Kasumi-1 (cell line): ENCODE data around the gene CDK8.
"Not testable (repeated sequence)": the region's sequence is repeated elsewhere in the genome, so short reads cannot be mapped to it uniquely, and the experiment has no call there.

ENCODE experiments used
- DNase-seq, 2 experiments: peaks; one replicate each; lab custom pipeline; 2025; lab: John Stamatoyannopoulos, UW

CDK8 gene

GRCh38 chr13:26316095-26316494 lies 62.2 kb downstream of the CDK8 start:
- not testable (repeated sequence) for DNase-seq

DNA sequence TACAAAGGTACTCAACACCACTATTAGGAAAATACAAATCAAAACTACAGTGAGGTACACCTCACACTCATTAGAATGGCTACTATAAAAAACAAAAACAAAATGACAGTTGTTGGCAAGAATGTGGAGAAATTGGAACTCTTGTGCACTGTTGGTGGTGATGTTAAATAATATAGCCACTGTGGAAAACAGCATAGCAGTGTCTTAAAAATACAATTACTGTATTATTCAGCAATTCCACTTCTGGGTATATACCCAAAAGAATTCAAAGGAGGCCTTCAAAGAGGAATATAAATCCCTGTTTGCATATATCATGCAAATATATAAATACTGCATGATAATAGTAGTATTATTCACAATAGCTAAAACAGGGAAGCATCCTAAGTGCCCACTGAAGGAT lies 66.8 kb downstream of the CDK8 start:
- no peak for DNase-seq

GRCh38 chr13:26323127-26323526 lies 69.2 kb downstream of the CDK8 start:
- no peak for DNase-seq

GRCh38 chr13:26323764-26324163 lies 69.8 kb downstream of the CDK8 start:
- no peak for DNase-seq

GRCh38 chr13:26324294-26324693 lies 70.4 kb downstream of the CDK8 start:
- no peak for DNase-seq

DNA sequence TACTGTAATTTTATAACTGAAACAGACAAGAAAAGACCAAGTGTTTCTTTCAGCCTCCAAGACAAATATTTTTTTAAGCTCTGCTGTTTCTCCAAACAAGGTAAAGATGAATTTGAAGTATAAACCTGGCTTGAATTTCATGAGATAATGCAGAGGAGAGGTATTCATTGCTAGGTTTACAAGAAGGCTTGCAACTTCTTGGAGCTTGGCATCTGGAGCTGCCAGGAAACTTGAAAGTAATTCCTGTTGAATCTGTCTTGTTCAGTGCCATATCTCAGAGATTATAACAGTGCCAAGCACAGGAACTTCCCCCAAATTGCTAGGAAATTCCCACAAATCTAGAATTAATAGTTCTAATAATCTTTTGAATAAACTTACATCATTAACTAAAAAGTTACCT lies 70.9 kb downstream of the CDK8 start:
- DNase-seq: no peak

- no peak for DNase-seq
These were observed 71.9 kb downstream of the CDK8 start for GRCh38 chr13:26325876-26326275.

- DNase-seq: no peak
These were observed 72.6 kb downstream of the CDK8 start for GRCh38 chr13:26326562-26326961.

- DNase-seq: no peak
These were observed 74.2 kb downstream of the CDK8 start for GRCh38 chr13:26327940-26328725.

DNA sequence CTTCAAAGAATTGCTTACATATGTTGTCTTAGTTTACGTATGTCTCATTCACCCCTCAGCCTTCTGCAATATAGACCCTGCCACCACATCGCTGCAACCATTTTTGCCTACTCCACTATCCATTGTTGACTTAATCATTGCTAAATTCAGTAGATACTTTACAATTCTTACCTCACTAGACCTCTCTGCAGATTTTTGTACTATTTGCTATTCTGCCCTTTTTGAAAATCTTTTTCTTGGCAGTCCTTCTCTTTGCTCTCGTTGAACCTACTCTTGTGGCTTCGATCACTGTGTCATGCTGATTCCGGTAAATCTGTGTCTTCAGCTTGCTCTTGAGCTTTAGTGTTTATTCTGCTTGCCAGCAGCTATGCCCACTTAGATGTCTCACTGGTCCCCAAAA lies 81.2 kb downstream of the CDK8 start:
- DNase-seq: no peak

- no peak for DNase-seq
These were observed 86.9 kb downstream of the CDK8 start for GRCh38 chr13:26340807-26341206.

DNA sequence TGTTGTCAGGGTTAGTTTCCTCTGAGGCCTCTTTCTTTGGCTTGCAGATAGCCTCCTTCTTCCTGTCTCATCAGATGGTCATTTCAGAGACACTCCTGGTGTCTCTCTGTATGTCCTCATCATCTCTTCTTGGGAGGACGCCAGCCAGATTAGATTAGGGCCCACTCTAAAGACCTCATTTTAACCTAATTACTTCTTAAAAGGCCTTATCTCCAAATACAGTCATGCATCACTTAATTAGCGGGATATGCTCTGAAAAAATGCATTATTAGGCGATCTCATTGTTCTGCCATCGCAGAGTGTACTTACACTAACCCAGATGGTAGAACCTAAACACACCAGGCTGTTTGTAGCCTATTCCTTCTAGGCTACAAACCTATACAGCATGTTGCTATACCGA lies 89.0 kb downstream of the CDK8 start:
- DNase-seq: no peak

- no peak for DNase-seq
These were observed 89.9 kb downstream of the CDK8 start for GRCh38 chr13:26343816-26344215.

- no peak for DNase-seq
These were observed 91.1 kb downstream of the CDK8 start for GRCh38 chr13:26344980-26345379.

DNA sequence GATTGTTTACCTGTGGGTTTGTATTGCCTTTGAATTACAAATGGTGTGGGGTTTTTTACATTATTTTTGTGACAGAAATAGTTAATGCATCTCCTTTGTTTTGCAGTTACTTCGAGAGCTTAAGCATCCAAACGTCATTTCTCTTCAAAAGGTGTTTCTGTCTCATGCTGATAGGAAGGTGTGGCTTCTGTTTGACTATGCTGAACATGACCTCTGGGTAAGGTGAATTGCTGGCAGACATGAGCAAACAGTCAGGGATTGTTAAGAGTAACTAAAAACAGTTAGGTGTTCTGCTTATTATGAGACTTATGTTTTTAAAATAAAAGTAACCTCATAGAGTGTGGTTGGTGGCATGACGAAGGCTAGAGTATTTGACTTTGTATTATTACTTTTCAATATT lies 95.0 kb downstream of the CDK8 start:
- DNase-seq: no peak

DNA sequence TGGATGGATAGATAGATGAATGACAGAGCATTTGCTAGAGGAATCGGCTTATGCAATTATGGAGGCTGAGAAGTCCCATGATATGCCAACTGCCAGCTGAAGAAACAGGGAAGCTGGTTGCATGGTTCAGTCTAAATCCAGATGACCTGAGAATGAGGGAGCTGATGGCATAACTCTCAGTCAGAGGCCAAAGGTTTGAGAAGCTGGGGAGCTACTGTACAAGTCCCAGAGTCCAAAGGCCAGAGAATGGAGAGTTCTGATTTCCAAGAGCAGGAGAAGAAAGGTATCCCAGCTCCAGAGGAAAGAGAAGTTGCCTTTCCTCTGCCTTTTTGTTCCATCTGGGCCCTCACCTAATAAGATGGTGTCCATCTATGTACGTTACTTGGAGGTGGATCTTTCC lies 108.3 kb downstream of the CDK8 start:
- DNase-seq: no peak

DNA sequence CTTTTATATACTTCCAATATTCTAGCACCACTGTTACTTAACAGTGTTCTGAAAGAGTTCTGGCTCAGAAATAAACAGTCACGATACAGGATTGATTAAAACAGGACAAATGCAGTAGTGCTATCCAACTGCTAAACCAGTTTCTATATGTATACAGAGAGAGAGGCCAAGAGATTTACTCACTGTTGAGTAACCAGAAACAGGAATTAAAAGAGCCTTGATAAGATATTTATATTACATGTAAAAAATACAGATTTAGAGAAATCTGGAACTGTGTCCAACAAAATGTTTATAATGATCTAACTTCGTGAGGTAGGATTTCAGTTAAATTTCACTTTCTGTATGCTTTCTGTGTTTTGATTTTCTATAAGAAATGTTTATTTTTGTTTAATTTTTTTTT lies 116.6 kb downstream of the CDK8 start:
- no peak for DNase-seq

DNA sequence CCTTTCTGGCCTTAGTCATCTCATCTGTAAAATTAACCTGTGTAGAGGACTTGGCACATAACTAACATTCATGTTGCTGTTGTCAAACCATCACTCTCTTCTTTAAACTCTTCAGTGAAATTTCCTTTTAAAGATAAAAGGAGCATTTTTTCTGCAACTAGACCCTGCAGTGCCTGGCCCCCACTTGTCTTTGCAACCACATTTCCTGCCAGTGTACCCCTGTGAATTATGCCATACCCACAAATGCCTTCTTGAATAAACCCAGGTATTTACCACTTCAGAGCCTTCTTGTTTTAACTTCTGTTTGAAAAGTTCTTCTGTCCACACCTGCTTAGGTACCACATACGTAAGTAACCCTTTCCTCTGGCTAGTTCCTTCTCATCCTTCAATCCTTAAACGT lies 118.8 kb downstream of the CDK8 start:
- no peak for DNase-seq

DNA sequence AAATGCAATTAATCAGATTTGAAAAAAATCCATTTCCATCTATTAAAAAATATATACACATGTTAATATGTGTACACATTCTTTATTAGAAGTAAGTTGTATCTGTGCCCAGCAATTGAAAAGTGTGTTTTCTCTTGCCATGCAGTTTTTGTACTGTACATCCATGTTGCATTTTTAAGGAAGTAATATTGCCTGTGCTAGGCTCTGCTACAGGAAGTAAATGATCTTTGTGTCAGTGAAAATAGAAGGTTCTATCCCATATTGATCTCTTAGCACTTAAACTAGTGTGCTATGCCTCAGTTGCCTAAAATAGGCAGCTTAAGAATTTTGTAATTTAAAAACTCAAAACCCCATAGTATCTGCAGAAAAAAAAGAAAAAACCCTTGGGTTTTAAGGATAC lies 122.5 kb downstream of the CDK8 start:
- peak; percentile 0 to 9 for DNase-seq

- peak; percentile 5 to 31 for DNase-seq
These were observed 123.1 kb downstream of the CDK8 start for GRCh38 chr13:26377038-26377437.

DNA sequence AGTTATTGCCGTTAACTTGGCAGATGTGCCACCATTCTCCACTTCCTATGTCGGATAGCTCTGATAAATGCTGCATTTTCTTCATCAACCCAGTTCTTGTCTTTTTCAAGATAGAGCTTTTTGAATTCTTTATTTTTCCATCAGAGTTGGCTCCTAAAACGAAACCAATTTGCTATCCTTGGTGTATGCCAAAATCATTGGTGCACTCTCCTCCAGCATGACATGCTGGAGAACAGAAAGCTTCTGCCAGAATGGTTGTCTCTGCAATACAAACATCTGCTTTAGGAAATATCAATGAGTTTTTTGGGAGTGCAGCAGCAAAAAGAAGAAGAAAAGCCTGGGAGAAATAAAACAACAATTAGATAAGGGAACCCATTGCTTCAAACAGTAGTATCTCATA lies 124.2 kb downstream of the CDK8 start:
- DNase-seq: no peak

GRCh38 chr13:26379831-26380230 lies 125.9 kb downstream of the CDK8 start:
- no peak for DNase-seq

DNA sequence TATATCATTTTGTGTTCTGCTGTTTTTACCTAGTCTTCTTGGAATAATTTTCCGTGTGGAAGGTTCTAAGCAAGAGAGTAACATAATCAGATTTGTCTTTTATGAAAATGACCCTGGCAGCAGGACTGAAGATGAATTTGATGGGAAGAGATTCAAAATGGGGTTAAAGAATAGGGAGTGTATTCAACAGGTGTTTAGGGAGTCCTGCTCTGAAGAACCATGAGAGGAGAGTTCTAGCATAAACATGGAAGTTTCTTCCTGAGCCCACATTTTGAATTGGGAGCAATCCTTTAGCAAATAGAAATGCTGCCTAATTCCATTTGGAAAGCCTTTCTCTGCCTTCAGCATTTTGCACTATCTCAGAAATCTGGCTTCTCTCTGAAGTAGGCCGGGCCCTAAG lies 127.0 kb downstream of the CDK8 start:
- no peak for DNase-seq

DNA sequence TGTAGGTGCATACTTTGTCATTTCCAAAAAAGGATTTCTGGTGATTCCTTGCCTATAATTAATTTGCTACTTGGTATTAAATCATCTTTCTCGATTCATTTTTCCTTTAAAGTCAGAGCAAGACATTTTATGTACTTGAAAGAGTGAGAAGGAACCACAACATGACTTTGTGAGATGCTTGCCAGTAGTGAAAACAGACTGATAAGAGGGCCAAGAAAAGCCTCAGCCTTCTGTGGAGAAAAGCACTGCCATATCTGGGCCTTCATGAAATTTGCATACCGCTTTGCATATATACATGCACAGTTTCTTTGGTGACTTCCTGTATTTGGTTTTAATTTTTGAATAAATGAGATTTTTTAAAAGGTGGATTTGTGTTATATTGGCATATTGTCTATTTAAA lies 128.4 kb downstream of the CDK8 start:
- no peak for DNase-seq
